ENCODE measurements around the gene KCTD7.

Gene KCTD7

GRCh38 chr7:66627881-66628360 lies 760 bp upstream of the KCTD7 start:
- H4K20me1 ChIP-seq (ENCODE audit: insufficient read depth, low read length) = no peaks in the 10 kb centered on the region
- peak overlapping the region; percentile 98 for H3K4me3 ChIP-seq (ENCODE audit: low read length)
- no peak for TF ChIP-seq CTCF (IDR thresholded peaks at IDR 0.05; ENCODE audit: low read depth, low read length)
- TF ChIP-seq EZH2phosphoT487 (IDR thresholded peaks at IDR 0.05; ENCODE audit: low read depth) = no peak
- no peaks in the 10 kb centered on the region for H3K36me3 ChIP-seq (replicated peaks; ENCODE audit: low read depth, low read length)
- no peaks in the 10 kb centered on the region for H3K9me3 ChIP-seq (ENCODE audit: insufficient read depth, low read length)
- H3K4me1 ChIP-seq (ENCODE audit: low read length) = peaks cover 21% of the 10 kb centered on the region
- peak overlapping the region; percentile 78 for H3K9ac ChIP-seq (ENCODE audit: low read length)
- H2AFZ ChIP-seq (ENCODE audit: low read depth, low read length) = peak overlapping the region; percentile 69
- no peaks in the 10 kb centered on the region for H3K79me2 ChIP-seq (ENCODE audit: low read length)
- peak overlapping the region; percentile 40 for H3K27ac ChIP-seq (ENCODE audit: low read length)
- H3K27me3 ChIP-seq (ENCODE audit: low read depth, low read length) = no peaks in the 10 kb centered on the region
- H3K4me2 ChIP-seq (ENCODE audit: low read length) = peak overlapping the region; percentile 100

- peaks cover 21% of the 10 kb centered on the region for H3K4me1 ChIP-seq (ENCODE audit: low read length)
- H3K9ac ChIP-seq (ENCODE audit: low read length) = peak overlapping the region; percentile 71
- peak overlapping the region; percentile 45 for H3K27ac ChIP-seq (ENCODE audit: low read length)
- no peaks in the 10 kb centered on the region for H3K9me3 ChIP-seq (ENCODE audit: insufficient read depth, low read length)
- TF ChIP-seq CTCF (IDR thresholded peaks at IDR 0.05; ENCODE audit: low read depth, low read length) = no peak
- TF ChIP-seq EZH2phosphoT487 (IDR thresholded peaks at IDR 0.05; ENCODE audit: low read depth) = no peak
- H3K4me2 ChIP-seq (ENCODE audit: low read length) = peak overlapping the region; percentile 72
- no peaks in the 10 kb centered on the region for H3K79me2 ChIP-seq (ENCODE audit: low read length)
- no peaks in the 10 kb centered on the region for H3K27me3 ChIP-seq (ENCODE audit: low read depth, low read length)
- peak overlapping the region; percentile 80; the same call in 1 of the 2 replicates for H2AFZ ChIP-seq (ENCODE audit: low read depth, low read length)
- H4K20me1 ChIP-seq (ENCODE audit: insufficient read depth, low read length) = no peaks in the 10 kb centered on the region
- H3K4me3 ChIP-seq (ENCODE audit: low read length) = peak overlapping the region; percentile 85
- H3K36me3 ChIP-seq (replicated peaks; ENCODE audit: low read depth, low read length) = no peaks in the 10 kb centered on the region
These were observed 761 bp downstream of the KCTD7 start for GRCh38 chr7:66629222-66630062.

- Histone ChIP-seq H3K4me3 (ENCODE audit: low read length) (no peak overlapping the region), H3K9ac (ENCODE audit: low read length) (no peak overlapping the region), H3K4me2 (ENCODE audit: low read length) (no peak overlapping the region), H3K4me1 (ENCODE audit: low read length) (peaks cover 21% of the 10 kb centered on the region), H2AFZ (ENCODE audit: low read depth, low read length) (no peak overlapping the region), H3K9me3 (ENCODE audit: insufficient read depth, low read length) (no peaks in the 10 kb centered on the region), H3K27me3 (ENCODE audit: low read depth, low read length) (no peaks in the 10 kb centered on the region), H4K20me1 (ENCODE audit: insufficient read depth, low read length) (no peaks in the 10 kb centered on the region), H3K27ac (ENCODE audit: low read length) (no peak overlapping the region), H3K36me3 (replicated peaks; ENCODE audit: low read depth, low read length) (no peaks in the 10 kb centered on the region), H3K79me2 (ENCODE audit: low read length) (no peaks in the 10 kb centered on the region)
- TF ChIP-seq CTCF (IDR thresholded peaks at IDR 0.05; ENCODE audit: low read depth, low read length) = no peak
- TF ChIP-seq EZH2phosphoT487 (IDR thresholded peaks at IDR 0.05; ENCODE audit: low read depth) = no peak
These were observed 1.9 kb downstream of the KCTD7 start for GRCh38 chr7:66630531-66630930.

- no peak overlapping the region for H3K27ac ChIP-seq (ENCODE audit: low read length)
- H3K9ac ChIP-seq (ENCODE audit: low read length) = no peak overlapping the region
- H3K4me3 ChIP-seq (ENCODE audit: low read length) = no peak overlapping the region
- H4K20me1 ChIP-seq (ENCODE audit: insufficient read depth, low read length) = no peaks in the 10 kb centered on the region
- H3K36me3 ChIP-seq (replicated peaks; ENCODE audit: low read depth, low read length) = no peaks in the 10 kb centered on the region
- no peak overlapping the region for H2AFZ ChIP-seq (ENCODE audit: low read depth, low read length)
- no peaks in the 10 kb centered on the region for H3K27me3 ChIP-seq (ENCODE audit: low read depth, low read length)
- H3K79me2 ChIP-seq (ENCODE audit: low read length) = no peaks in the 10 kb centered on the region
- H3K4me1 ChIP-seq (ENCODE audit: low read length) = peaks cover 21% of the 10 kb centered on the region
- no peak overlapping the region for H3K4me2 ChIP-seq (ENCODE audit: low read length)
- no peaks in the 10 kb centered on the region for H3K9me3 ChIP-seq (ENCODE audit: insufficient read depth, low read length)
- TF ChIP-seq EZH2phosphoT487 (IDR thresholded peaks at IDR 0.05; ENCODE audit: low read depth) (no peak), CTCF (IDR thresholded peaks at IDR 0.05; ENCODE audit: low read depth, low read length) (no peak)
These were observed 2.8 kb downstream of the KCTD7 start for GRCh38 chr7:66631471-66631870.

Measured in OCI-LY3 (cell line).